ENCODE measurements around the gene SAMD4B.
"Not testable (repeated sequence)": the region's sequence is repeated elsewhere in the genome, so short reads cannot be mapped to it uniquely, and the experiment has no call there.

The SAMD4B gene

GRCh38 chr19:39339674-39340073 lies 2.5 kb upstream of the SAMD4B start:
- DNase-seq: no peak

GRCh38 chr19:39340156-39340555 lies 2.1 kb upstream of the SAMD4B start:
- not testable (repeated sequence) for DNase-seq

GRCh38 chr19:39341129-39341718 lies 997 bp upstream of the SAMD4B start:
- DNase-seq: no peak

GRCh38 chr19:39342647-39343305 lies 555 bp downstream of the SAMD4B start:
- DNase-seq: no peak

- DNase-seq: no peak
Observed at GRCh38 chr19:39345956-39346355, 3.7 kb downstream of the SAMD4B start.

GRCh38 chr19:39347332-39348164 lies 5.3 kb downstream of the SAMD4B start:
- DNase-seq: no peak

GRCh38 chr19:39349326-39349725 lies 7.1 kb downstream of the SAMD4B start:
- no peak for DNase-seq

GRCh38 chr19:39350156-39350555 lies 7.9 kb downstream of the SAMD4B start:
- DNase-seq: no peak

- no peak for DNase-seq
Observed at GRCh38 chr19:39351537-39352064, 9.4 kb downstream of the SAMD4B start.

- no peak for DNase-seq
Observed at GRCh38 chr19:39352381-39353255, 10.4 kb downstream of the SAMD4B start.

- DNase-seq: no peak
Observed at GRCh38 chr19:39355253-39355652, 13.0 kb downstream of the SAMD4B start.

GRCh38 chr19:39356073-39356472 lies 13.9 kb downstream of the SAMD4B start:
- no peak for DNase-seq

GRCh38 chr19:39356647-39357046 lies 14.4 kb downstream of the SAMD4B start:
- no peak for DNase-seq

- DNase-seq: no peak
Observed at GRCh38 chr19:39359026-39359425, 16.8 kb downstream of the SAMD4B start.

GRCh38 chr19:39360599-39360998 lies 18.4 kb downstream of the SAMD4B start:
- no peak for DNase-seq

GRCh38 chr19:39362682-39363657 lies 20.7 kb downstream of the SAMD4B start:
- no peak for DNase-seq

GRCh38 chr19:39363901-39364457 lies 21.8 kb downstream of the SAMD4B start:
- DNase-seq: no peak

GRCh38 chr19:39365531-39365930 lies 23.3 kb downstream of the SAMD4B start:
- DNase-seq: no peak

GRCh38 chr19:39369200-39369599 lies 27.0 kb downstream of the SAMD4B start:
- DNase-seq: no peak

GRCh38 chr19:39370735-39371134 lies 28.5 kb downstream of the SAMD4B start:
- no peak for DNase-seq
